GM12801 (cell line): ENCODE results near the gene EML1.

Experiments
- CTCF ChIP-seq: IDR thresholded peaks from one replicate; pipeline ENCODE4 v1.5.1; 2011; ENCODE audit warnings: control low read depth; ENCODE audit not compliant: insufficient read length; ENCODE audit errors: extremely low read depth

The EML1 gene

GRCh38 chr14:99938376-99938775, 145.2 kb downstream of the EML1 start:
- no peak for TF ChIP-seq CTCF

GRCh38 chr14:99938896-99939295, 145.7 kb downstream of the EML1 start:
- TF ChIP-seq CTCF: no peak

GRCh38 chr14:99939421-99939820, 146.2 kb downstream of the EML1 start:
- TF ChIP-seq CTCF: no peak

- no peak for TF ChIP-seq CTCF
These were observed 146.9 kb downstream of the EML1 start for GRCh38 chr14:99940064-99940463.

- no peak for TF ChIP-seq CTCF
These were observed 148.0 kb downstream of the EML1 start for GRCh38 chr14:99941211-99941610.

GRCh38 chr14:99943620-99944019, 150.4 kb downstream of the EML1 start:
- no peak for TF ChIP-seq CTCF

- no peak for TF ChIP-seq CTCF
These were observed 151.0 kb downstream of the EML1 start for GRCh38 chr14:99944241-99944651.
